Measurements from ENCODE around the gene QKI.
"Not testable (repeated sequence)": the region's sequence is repeated elsewhere in the genome, so short reads cannot be mapped to it uniquely, and the experiment has no call there.

The QKI gene

DNA sequence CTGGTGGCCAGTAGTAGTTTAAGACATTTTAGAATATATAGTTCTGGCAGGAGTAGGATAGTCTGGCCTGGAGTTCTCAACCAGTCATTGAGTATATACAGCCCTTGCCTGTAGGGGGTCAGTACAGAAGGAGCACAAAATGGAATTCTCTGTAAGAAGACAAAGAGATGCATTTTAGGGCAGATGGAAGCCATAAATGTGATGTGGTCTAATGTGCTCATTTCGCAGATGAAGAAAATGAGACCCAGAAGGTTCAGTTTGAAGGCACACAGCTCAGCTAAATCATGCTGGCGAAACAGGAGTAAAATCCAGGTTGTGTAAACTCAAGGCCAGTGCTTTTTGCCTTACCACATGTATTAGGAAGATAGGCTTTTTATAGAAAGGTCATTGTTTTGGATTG, 29.6 kb downstream of the QKI start:
- no peak for DNase-seq

DNA sequence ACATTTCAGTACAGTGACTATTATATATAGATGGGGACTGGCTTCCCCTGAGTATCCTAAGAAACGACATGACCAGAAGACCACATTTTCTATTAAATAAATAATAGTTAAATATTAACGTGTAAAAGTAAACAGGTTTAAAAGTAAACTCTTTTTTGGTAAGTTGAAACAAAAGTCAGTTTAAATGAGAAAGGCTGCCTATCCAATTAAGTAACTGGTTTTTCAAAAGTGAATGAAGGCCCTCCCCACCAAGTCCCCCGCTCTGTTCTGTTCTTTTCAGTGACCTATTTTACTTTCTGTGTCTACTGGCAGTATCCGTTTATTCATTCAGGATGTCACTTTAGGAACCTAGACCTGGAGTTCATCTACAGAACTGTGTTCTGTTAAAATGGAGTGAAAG, 32.0 kb downstream of the QKI start:
- no peak for DNase-seq

DNA sequence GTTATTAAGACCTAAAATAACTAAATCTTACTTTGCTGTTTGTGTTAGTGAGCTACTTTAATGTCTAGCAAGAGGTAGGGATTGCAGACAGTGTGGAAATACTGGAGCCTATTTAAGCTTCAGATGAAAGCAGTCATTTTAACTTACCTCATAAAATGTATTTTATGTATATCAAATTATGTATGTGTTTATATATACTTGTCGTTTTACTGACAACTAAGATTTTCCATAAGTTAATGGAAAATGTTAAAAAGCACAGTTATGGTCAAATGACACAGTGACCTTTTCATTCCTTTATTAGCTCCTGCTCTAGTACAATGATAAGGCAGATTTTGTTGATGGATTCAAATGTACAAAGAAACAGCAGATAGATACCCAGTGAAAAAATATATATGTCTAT, 34.6 kb downstream of the QKI start:
- no peak for DNase-seq

DNA sequence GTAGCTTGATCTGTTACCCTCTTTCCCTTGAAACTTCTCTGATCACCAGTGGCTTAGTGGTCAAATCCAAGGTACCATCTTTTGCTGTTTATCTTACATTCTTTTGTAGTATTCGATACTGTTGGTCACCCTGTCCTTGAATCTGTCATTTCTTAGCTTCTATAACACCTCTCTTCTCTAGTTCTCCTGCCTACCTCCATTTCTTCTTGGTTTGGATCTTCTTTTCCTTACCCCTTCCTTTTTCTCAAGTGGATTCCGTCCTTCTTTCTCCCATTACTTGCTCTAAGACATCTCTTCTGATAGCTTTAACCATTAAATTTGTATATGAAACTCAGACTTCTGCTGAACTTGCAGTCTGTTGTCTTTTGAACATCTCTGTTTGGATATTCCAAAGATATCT, 39.9 kb downstream of the QKI start:
- no peak for DNase-seq

DNA sequence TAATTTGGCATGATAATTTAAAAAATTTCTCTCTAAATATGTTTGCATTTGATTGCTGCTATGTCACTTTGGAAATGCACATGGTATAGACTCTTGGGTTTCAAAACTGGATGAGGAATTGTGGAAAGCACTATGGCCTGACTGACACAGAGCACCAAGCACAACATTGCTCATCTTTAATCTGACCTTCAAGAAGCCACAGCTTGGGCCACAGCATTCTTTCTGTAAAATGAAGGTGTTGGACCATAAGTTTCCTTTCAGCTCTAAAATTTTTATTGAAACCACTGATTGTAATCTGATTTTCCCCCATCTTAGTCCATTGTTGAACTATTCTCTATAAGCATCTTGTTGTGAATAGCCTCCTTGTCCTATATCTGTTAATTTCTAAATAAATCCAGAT, 41.0 kb downstream of the QKI start:
- DNase-seq, result no peak

DNA sequence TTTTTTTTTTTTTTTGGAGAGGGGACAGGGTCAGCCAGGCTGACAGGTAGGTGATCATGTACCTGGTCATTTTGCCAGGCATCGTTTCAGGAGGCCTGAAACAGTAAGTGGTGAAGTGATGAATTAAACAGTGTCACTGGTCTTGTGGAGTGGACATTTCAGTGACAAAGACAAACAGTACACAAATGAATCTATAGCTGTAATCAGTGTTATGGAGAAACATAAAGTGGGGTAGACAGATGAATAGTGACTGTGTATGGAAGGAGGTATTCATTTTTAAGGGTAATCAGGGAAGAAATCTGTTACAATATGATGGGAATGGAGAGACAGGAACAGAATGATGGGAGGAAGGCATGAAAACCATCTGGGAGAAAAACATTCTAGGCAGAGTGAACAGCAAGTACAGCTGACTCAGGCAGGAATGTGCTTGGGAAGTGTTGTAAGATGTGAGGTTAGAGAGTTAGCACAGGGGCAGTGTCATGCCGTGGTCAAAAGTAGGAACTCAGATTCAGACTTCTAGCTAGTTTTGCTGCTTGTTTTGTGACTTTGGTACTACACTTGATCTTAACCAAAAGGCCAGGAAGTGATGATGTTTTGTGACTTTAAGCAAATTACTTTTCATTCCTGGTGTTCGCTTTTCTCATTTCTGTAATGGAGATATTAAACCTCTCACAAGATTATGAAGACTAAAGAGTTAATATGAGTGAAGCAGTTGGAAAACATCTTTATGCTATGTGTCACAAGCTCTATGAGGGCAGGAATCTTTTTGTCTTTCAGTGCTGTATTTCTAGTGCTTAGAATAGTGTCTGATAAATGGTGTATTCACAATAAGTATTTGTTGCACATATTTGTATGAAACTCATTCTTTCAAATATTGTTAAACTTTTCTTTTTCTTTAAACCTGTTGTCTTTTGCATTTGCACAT, 43.4 kb downstream of the QKI start:
- no peak for DNase-seq

DNA sequence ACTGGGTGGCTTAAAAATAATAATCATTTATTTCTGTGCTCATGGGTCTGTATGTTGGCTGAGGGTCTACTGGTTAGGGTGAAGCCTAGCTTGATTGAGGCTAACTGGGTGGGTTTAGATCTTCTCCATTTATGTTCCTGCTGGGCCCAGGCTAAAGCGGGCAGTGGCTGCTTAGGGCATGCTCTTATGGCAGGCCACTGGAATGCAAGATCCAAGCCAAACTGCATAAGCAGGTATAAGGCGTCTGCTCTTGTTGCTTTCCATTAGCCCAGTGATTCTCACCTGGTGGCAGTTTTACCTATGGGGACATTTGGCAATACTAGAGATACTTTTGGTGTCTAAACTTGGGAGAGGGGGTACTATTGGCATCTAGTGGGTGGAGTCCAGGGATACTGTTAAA, 44.5 kb downstream of the QKI start:
- no peak for DNase-seq

DNA sequence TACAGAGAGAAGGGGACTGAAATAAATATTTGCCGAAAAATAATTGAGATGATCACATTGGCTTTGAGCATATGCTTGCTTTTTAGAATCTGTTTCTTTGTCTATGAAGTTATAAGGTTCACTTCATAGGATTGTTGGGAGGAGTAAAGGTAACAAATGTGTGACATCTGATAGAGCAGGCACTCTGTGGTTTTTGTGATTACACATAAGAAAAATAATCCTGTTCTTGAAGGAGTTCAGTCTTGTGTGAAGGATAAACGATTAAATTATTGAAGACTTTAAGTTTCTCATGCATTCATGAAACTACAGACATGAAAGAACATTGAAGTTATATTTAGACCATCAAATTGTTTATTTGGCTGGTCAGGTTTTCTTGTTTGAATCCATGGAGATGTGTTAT, 45.0 kb downstream of the QKI start:
- no peak for DNase-seq

DNA sequence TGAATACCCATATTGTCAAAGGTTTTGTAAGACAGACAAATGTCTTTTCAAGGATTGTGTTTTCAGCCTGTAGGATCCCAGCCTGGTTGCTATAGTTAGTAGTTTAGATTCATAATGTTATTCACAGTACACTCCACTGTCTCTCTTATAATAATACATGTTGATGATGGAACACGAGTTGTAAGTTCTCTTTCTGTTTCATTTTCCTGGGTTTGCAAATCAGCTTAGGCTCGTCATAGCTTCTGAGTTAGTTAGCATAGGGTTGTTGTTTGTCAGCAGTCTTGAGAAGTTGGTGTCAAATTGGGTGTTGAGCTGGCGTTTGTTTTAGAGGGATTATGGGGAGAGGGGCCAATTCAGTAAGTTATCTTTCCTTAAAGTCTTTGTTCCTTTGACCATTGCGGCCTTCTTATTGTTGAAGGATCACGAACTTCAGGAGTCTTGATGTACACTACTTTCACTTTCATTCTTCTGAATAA, 45.8 kb downstream of the QKI start:
- DNase-seq, result no peak

DNA sequence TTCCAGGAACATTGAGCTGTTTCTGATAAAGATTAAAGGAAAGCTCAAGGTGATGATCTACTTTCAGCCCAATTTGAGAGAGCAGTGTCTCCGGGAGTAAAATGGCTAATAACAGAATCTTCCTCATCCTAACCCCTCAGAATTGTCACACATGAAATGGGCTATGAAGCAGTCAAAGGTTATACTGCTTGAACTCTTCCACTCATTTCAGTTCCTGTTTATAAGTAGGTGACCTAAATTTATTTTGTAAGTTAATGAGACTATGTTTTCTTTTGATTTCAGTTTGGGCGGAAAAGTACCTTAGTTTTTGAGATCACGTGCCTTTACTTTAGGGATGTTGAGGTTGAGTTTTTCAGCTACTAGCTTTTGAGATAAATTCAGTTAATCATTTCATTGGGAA, 47.2 kb downstream of the QKI start:
- DNase-seq, result no peak

DNA sequence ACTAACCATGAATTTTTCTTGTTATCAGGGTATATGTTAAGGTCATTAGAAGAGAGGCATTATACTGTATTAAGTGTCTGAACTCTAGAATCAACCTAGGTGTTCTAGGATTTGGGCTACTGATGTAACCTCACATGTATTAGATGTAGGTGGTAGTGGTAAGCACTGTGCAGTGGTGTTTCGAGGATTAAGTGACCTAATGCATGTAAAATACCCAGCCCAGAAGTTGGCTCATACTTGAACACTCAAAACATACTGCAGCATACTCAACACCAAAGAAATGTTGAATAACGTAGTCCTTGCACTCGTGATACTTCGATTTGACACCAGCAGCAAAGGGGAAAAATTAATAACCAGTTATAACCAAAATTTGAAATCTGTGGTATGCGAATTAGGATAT, 48.7 kb downstream of the QKI start:
- DNase-seq, result no peak

DNA sequence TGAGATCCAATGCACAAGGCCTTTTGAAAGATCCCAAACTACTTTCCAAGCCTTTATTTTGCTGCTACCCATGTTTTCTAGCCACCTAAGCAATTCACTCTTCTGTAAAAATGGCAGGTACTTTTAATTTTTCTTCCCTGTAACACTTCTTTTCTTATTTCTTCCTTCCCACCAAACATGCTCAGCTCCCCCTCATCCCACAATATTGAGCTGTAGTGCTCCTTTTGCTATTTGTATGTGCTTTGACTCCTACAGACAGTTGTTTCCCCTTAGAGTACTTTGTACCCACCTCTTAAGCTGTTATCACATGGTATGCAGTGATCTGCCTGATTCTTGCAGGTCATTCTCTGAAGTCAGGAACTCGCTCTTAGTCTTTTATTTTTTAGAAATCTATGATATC, 49.3 kb downstream of the QKI start:
- DNase-seq, result no peak

DNA sequence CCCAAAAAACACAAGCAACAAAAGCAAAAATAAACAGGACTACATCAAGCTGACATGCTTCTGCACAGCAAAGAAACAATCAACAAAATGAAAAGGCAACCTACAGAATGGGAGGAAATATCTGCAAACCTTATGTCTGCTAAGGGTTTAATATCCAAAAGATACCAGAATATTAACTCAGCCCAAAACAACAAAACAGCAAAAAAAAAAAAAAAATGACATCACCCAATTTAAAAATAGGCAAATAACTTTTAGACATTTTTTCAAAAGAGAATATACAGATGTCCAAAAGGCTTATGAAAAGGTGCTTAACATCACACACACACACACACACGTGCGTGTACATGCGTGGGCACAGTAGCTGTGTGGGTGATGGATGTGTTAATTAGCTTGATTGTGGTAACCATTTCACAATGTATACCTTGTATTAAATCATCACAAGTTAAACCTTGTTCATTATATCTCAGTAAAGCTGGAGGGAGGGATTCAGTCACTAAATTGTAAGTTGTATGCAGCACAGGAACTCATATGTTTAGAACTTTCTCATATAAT, 52.4 kb downstream of the QKI start:
- no peak for DNase-seq

DNA sequence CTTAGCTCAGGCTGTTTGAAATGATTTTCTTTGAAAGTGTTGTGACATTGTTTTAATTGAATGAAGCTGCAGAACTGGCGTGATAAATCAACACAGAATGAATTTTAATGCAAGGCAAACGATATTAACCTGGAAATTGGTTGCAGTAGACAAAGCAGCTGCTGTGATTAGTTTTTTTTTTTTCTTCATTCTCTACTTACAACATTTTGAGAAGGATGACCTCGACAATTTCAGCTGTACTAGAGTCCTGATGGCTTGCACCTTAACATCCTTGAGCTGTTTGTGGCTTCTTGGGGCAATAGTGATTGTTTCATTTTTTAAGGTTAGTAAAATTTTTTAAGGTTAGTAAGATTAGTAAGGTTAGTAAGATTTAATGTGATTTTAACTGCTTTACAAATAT, 54.2 kb downstream of the QKI start:
- DNase-seq, result no peak

DNA sequence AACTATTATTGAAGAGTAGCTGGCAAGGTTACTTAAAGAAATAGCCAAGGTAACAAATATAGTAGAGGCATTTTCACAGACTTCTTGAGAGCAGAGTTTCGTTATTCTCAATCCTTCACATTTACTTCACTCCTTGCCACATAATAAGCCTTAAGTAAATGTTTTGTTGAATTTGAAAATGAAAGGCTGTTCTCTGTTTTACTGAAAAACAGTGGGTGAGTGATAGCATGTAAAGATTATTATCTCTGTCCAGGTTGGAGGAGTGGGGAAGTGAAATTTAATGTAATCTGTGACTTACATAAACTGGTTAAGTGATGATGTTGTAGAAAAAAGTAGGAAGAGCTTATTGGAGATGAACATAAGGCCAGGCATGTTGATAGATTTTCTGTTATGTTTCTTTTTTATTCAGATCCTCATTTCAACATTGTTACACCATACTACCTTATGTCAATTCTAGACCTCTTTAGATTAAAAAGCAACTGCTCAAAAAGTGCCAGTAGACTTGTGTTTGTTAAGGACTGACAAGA, 55.0 kb downstream of the QKI start:
- DNase-seq, result no peak

DNA sequence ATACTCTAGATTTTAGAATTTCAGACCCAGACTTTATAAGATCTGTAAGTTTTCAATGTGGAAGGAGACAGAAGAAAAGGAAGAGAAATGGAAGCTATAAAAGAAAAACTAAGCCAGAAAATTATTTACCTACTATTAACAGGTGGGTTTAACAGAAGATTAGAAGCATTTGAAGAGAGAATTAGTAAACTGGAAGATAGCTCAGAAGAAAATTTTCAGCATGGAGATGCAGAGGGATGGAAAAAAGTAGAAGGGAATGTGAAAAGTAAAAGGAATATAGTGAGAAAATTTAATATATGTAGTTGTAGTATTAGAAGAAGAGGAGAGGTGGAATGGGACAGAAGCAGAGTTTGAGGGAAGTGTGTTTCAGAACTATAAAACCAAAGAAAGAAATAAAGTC, 56.1 kb downstream of the QKI start:
- DNase-seq, result no peak

DNA sequence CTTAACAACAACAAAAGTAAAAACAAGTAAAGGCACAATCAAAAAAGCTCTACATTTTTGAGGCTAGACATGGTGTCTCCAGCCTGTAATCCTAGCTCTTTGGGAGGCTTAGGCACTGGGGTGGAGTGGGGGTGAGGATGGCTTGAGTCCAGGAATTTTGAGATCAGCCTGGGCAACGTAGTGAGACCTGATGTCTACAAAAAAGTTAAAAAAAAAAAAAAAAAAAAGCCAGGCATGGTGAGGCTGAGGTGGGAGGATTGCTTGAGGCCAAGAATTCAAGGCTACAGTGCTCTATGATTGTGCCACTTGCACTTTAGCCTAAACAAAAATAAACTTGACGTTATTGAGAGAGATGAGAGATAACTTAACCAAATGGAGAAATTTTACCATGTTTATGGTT, 60.1 kb downstream of the QKI start:
- DNase-seq, result no peak

DNA sequence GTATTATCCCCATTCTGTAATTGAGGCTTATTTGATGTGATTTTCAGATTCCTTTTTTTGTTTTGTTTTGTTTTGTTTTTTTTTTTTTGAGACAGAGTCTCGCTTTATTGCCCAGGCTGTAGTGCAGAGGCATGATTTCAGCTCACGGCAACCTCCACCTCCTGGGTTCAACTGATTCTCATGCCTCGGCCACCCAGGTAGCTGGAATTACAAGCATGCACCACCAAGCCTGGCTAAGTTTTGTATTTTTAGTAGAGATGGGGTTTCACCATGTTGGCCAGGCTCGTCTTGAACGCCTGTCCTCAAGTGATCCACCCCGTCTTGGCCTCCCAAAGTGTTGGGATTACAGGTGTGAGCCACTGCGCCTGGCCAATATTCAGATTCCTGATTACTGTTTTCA, 62.4 kb downstream of the QKI start:
- DNase-seq, result not testable (repeated sequence)

DNA sequence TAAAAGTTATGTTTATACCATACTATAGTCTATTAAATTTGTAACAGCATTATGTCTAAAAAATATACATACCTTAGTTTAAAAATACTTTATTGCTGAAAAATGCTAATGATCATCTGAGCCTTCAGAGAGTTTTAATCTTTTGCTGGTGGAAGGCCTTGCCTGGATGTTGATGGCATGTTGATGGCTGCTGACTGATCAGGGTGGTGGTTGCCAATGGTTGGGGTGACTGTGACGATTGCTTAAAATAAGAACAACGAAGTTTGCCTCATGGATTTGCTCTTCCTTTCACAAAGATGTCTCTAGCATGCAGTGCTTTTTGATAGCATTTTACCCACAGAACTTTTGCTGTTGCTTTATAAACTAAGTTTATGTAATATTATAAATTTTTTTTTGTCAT, 68.6 kb downstream of the QKI start:
- no peak for DNase-seq

DNA sequence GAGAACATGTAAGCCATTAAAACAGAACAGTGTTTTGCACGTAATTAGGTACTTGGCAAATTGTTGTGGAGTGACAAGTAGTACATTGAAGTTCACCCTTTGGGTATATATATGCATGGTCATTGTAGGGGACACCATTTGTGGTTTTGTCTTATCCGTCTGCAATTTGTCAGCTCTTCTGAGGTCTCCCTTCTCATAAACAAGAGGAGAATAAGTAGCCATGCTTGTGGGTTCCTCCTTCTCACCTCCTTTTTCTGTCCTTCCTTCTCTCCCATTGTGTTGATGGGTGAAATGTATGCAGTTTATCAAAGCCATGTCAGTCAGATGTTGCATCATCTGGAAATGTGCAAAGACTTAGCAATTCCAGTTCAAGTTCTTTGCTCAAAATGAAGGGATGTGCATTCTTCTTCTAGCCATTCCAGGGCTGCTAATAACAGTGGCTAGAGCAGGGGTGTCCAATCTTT, 70.9 kb downstream of the QKI start:
- no peak for DNase-seq

DNA sequence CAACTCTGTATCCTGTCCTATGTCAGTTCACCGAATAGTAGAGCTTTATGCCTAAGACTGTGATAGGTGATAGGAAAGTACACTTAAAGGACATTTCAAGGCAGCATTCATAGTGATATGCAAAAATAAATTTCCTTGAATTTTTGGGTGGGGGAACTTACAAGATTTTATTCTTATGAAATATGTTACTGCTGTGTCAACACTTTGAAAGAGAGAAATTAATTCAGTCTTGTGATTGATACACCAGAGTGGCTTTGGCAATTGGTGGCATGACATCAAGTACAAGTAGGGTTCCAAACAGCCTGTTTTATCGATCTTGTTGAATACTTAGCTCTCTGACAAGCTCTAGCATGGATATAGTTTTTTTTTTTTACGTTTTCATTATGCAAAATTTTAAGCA, 72.3 kb downstream of the QKI start:
- no peak for DNase-seq

DNA sequence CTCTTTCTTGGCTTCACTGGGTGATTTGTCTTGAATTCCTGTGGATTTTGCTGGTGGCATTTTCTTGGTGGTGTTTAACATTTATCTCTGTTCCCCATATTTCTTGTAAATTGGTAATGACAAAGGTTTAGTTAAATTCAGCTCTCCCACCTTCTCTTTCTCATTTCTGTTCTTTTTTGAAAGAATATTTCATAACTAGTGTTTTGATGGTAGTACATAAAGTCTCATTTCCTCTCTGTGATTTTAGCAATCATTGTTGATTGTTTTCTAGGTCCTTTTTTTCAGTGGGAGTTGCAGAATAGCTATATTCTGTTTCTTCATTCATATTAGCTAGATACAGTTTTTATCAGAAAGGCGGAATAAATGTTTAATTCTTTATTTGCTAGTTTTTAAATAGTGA, 73.1 kb downstream of the QKI start:
- no peak for DNase-seq

DNA sequence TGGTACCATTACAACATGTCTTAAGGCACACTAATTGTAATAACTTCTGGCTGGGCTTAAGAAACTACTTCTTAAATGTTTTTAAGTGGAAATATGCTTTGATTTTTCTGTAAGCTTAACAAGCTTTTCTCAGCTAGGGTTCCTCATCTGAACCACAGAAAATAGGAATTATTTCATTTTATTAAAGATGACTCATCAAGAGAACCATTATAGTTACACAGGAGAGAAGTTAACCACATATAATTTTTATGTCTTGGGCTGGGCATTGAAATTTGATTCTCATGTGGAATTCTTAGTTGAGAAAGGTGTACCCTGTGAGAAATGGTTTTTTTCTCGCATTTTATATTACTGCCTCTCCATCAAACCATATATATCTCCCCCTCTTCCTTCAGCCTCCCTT, 75.1 kb downstream of the QKI start:
- no peak for DNase-seq

DNA sequence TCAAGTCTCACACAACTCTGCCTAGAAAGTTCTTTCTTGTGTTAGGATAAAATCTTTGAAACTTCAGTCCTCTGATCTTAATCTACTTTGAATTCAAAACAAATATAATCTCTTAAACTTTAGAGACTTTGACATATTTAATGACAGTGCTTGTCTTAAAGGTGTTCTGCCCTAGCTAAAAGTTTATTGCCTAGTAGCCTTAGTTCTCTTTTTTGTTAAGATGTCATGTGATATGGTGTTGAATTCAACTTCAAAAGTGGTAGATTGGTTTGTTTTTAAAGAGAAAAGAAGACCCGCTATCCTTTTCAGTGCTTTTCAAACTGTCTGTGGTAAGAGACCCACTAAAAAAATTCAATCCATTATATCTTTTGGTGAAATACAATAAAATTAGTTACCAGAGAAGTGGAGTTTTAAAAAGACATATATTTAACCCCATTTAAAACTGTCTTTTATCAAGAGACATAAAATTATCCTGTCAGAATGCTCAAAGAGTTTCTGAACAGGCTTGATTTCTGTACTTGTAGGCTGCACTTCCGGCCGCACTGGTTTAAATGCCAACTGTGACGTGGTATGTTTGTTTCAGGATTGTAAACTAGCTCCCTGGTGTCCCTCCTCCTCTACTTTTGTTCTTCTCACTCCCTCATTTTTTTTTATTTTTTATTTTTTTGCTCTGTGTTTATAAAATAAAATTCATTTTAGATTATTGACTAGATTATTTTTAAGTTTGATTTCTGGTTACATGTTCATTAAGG, 76.5 kb downstream of the QKI start:
- DNase-seq, result no peak

Measured in activated T-cell treated with anti-CD3 and anti-CD28 coated beads, Interleukin-2, amount 50 U/mL, for 1 hour (primary cell).